COLO829 (cell line): ENCODE measurements around the gene AGAP1.

ENCODE experiments used
- DNase-seq: peaks from one replicate; pipeline ENCODE4 v3.0.0; 2012; ENCODE audit warnings: low spot score

The AGAP1 gene

GRCh38 chr2:235847576-235847975, 353.7 kb downstream of the AGAP1 start:
- no peak for DNase-seq

GRCh38 chr2:235848055-235848454, 354.2 kb downstream of the AGAP1 start:
- DNase-seq: no peak

GRCh38 chr2:235848946-235849345, 355.1 kb downstream of the AGAP1 start:
- DNase-seq: no peak

GRCh38 chr2:235849489-235849888, 355.6 kb downstream of the AGAP1 start:
- no peak for DNase-seq

GRCh38 chr2:235850289-235850688, 356.4 kb downstream of the AGAP1 start:
- no peak for DNase-seq

GRCh38 chr2:235850771-235851551, 357.1 kb downstream of the AGAP1 start:
- DNase-seq: no peak

GRCh38 chr2:235851828-235852525, 358.1 kb downstream of the AGAP1 start:
- no peak for DNase-seq

- no peak for DNase-seq
Observed at GRCh38 chr2:235852526-235852920, 358.7 kb downstream of the AGAP1 start.

GRCh38 chr2:235854276-235854675, 360.4 kb downstream of the AGAP1 start:
- DNase-seq: no peak

- no peak for DNase-seq
Observed at GRCh38 chr2:235855011-235855410, 361.2 kb downstream of the AGAP1 start.

GRCh38 chr2:235856151-235856854, 362.5 kb downstream of the AGAP1 start:
- DNase-seq: no peak

- DNase-seq: no peak
Observed at GRCh38 chr2:235857598-235857997, 363.8 kb downstream of the AGAP1 start.

GRCh38 chr2:235858881-235859280, 365.0 kb downstream of the AGAP1 start:
- no peak for DNase-seq

GRCh38 chr2:235859651-235860050, 365.8 kb downstream of the AGAP1 start:
- DNase-seq: no peak

- DNase-seq: no peak
Observed at GRCh38 chr2:235860111-235860510, 366.3 kb downstream of the AGAP1 start.

- no peak for DNase-seq
Observed at GRCh38 chr2:235860871-235861270, 367.0 kb downstream of the AGAP1 start.

- DNase-seq: no peak
Observed at GRCh38 chr2:235861383-235861782, 367.5 kb downstream of the AGAP1 start.

- no peak for DNase-seq
Observed at GRCh38 chr2:235863414-235863813, 369.6 kb downstream of the AGAP1 start.

GRCh38 chr2:235864302-235864701, 370.5 kb downstream of the AGAP1 start:
- no peak for DNase-seq

GRCh38 chr2:235864733-235865515, 371.1 kb downstream of the AGAP1 start:
- no peak for DNase-seq

GRCh38 chr2:235866373-235866772, 372.5 kb downstream of the AGAP1 start:
- DNase-seq: no peak

GRCh38 chr2:235868224-235868623, 374.4 kb downstream of the AGAP1 start:
- no peak for DNase-seq
